Heart left ventricle (tissue), 13 donors: ENCODE results near the gene SCIMP.

Source experiments
- CTCF ChIP-seq, 12 donors: fragments of 200-600 bp; sonication (generic) in 4 of 12; IDR thresholded peaks; one replicate each; pipeline versions ENCODE4 v1.5.0 to v1.8.0; 2018 to 2022; ENCODE audit warnings: antibody characterized with exemption in 12 of 12, mild to moderate bottlenecking in 5 of 12
- POLR2A ChIP-seq, 2 donors: fragments of 450-650 bp; IDR thresholded peaks; one replicate each; pipeline ENCODE4 v1.6.1; 2017; ENCODE audit warnings: antibody characterized with exemption in 2 of 2, mild to moderate bottlenecking in 2 of 2, moderate library complexity in 2 of 2
- donor health status: ischemic (EF 13 %, LVEDD 7.1; RV severe dilation, severe dysfunction).
- donor health status: DM: no; HTN: yes; CAD: no.
- donor health status: DM: no; HTN: no; CAD: no.
- donor health status: ischemic (EF 25% LVEDD 6.9; RV normal size, moderate dysfunction).
- donor health status: ischemic (EF 25% LVEDD 5.7; RV mildly dilated, moderate dysfunction).
- donor health status: ischemic (EF 35%, LVEDD 5.7; RV mildly dilated, moderate dysfunction).
- donor health status: nonischemic (EF 11% LVEDD 7.7; RV severe dilation, severe dysfunction).
- donor health status: DM: yes; HTN: yes; CAD: no.
- donor health status: PGD.
- donor health status: ischemic (EF 29% LVEDD 5.4; RV normal size, mild dysfunction).
- donor health status: nonischemic (EF 23%, LVEDD 6.1; RV moderate dilation, normal function).

GRCh38 chr17:5219536-5219935, 15.1 kb downstream of the SCIMP start:
- TF ChIP-seq CTCF (IDR thresholded peaks at IDR 0.05) (no peak), POLR2A (IDR thresholded peaks at IDR 0.05) (no peak)
